NCI-H1436 treated with DMSO at 0.1 percent for 48 hours (cell line): Measurements from ENCODE around the gene PPDPF.
"Not testable (repeated sequence)": the region's sequence is repeated elsewhere in the genome, so short reads cannot be mapped to it uniquely, and the experiment has no call there.

Source experiments
- DNase-seq: peaks from one replicate; lab custom pipeline; 2025; lab: John Stamatoyannopoulos, UW

The PPDPF gene

GRCh38 chr20:63520504-63520933 lies at the start of gene PPDPF:
PPDPF (plus strand) TSS chr20:63520765; CDS start chr20:63521309, 544 bp downstream.
- no peak for DNase-seq

GRCh38 chr20:63471002-63471716 lies 49.4 kb upstream of the PPDPF start:
- DNase-seq = no peak

- no peak for DNase-seq
Observed at GRCh38 chr20:63471717-63471980, 48.9 kb upstream of the PPDPF start.

GRCh38 chr20:63471981-63472831 lies 48.4 kb upstream of the PPDPF start, which contains the start of gene KCNQ2:
KCNQ2 (minus strand) TSS chr20:63472655; CDS start chr20:63472463, 192 bp downstream.
- DNase-seq = no peak

- DNase-seq = no peak
Observed at GRCh38 chr20:63472862-63473390, 47.6 kb upstream of the PPDPF start.

- DNase-seq = no peak
Observed at GRCh38 chr20:63473555-63474449, 46.8 kb upstream of the PPDPF start.

GRCh38 chr20:63475209-63475608 lies 45.4 kb upstream of the PPDPF start:
- no peak for DNase-seq

GRCh38 chr20:63477061-63477616 lies 43.4 kb upstream of the PPDPF start:
- DNase-seq = no peak

- no peak for DNase-seq
Observed at GRCh38 chr20:63477944-63478343, 42.6 kb upstream of the PPDPF start.

GRCh38 chr20:63478346-63479302 lies 41.9 kb upstream of the PPDPF start:
- DNase-seq = no peak

- not testable (repeated sequence) for DNase-seq
Observed at GRCh38 chr20:63479695-63480419, 40.7 kb upstream of the PPDPF start.

GRCh38 chr20:63481503-63481902 lies 39.1 kb upstream of the PPDPF start:
- DNase-seq = no peak

GRCh38 chr20:63482021-63482587 lies 38.5 kb upstream of the PPDPF start:
- no peak for DNase-seq

- DNase-seq = no peak
Observed at GRCh38 chr20:63483834-63484233, 36.7 kb upstream of the PPDPF start.

GRCh38 chr20:63484236-63484635 lies 36.3 kb upstream of the PPDPF start:
- no peak for DNase-seq

GRCh38 chr20:63484651-63485403 lies 35.7 kb upstream of the PPDPF start:
- DNase-seq = no peak

GRCh38 chr20:63486300-63486855 lies 34.2 kb upstream of the PPDPF start:
- DNase-seq = no peak

- no peak for DNase-seq
Observed at GRCh38 chr20:63487116-63487764, 33.3 kb upstream of the PPDPF start.
